Upper lobe of left lung (tissue), 4 donors: Measurements from ENCODE around the gene MAN1A1.

Experiments
- POLR2AphosphoS5 ChIP-seq, 2 donors: sonication (generic); formaldehyde crosslinking; IDR thresholded peaks; one replicate each; pipeline ENCODE4 v1.5.1; 2017; ENCODE audit warnings: antibody characterized with exemption in 2 of 2
- TF ChIP-seq, protein P1 (sequence below), 6 experiments: fragments of 450-650 bp in 4 of 6; fragments of 200-600 bp in 2 of 6; sonication (generic) in 2 of 6; IDR thresholded peaks; one replicate each; pipeline ENCODE4 v1.5.1; 2016 to 2019; ENCODE audit warnings: antibody characterized with exemption in 6 of 6

DNA sequence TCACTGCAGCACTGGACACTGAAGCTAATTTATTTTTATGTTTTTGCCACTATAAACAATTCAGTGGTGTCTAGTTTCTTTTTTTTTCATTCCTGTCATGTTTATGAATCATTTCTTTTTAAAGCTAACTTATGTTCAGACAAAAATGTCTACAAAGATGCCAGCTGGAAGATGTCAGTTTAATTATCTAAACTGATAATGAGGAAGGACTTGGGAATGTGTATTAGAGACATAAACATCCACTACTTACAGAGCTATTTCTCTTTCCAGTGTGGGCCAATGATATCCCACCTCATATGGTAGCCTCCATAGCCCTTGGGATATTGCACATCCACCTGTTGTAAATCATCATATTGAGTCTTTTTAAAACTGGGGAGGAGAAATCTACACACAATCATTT is 139.0 kb downstream of the MAN1A1 start:
- TF ChIP-seq POLR2AphosphoS5 (IDR thresholded peaks at IDR 0.05): no peak
- TF ChIP-seq, protein P1, sequence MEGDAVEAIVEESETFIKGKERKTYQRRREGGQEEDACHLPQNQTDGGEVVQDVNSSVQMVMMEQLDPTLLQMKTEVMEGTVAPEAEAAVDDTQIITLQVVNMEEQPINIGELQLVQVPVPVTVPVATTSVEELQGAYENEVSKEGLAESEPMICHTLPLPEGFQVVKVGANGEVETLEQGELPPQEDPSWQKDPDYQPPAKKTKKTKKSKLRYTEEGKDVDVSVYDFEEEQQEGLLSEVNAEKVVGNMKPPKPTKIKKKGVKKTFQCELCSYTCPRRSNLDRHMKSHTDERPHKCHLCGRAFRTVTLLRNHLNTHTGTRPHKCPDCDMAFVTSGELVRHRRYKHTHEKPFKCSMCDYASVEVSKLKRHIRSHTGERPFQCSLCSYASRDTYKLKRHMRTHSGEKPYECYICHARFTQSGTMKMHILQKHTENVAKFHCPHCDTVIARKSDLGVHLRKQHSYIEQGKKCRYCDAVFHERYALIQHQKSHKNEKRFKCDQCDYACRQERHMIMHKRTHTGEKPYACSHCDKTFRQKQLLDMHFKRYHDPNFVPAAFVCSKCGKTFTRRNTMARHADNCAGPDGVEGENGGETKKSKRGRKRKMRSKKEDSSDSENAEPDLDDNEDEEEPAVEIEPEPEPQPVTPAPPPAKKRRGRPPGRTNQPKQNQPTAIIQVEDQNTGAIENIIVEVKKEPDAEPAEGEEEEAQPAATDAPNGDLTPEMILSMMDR (IDR thresholded peaks at IDR 0.05): no peak
